ES-I3 (cell line): Measurements from ENCODE around the gene LGALS7.
"Not testable (repeated sequence)": the region's sequence is repeated elsewhere in the genome, so short reads cannot be mapped to it uniquely, and the experiment has no call there.

ENCODE experiments used
- H3K36me3 ChIP-seq: 2 replicates; pipeline ENCODE4 v1.6.1; 2013; ENCODE audit warnings: mild to moderate bottlenecking, low read length, control low read depth, moderate library complexity; ENCODE audit not compliant: insufficient read depth
- H3K4me1 ChIP-seq: 2 replicates; pipeline ENCODE4 v1.6.1; 2013; ENCODE audit warnings: mild to moderate bottlenecking, control low read depth, low read length; ENCODE audit not compliant: insufficient read depth
- H3K9ac ChIP-seq: 2 replicates; pipeline ENCODE4 v1.6.1; 2013; ENCODE audit warnings: low read depth, mild to moderate bottlenecking, low read length, moderate library complexity
- H3K9me3 ChIP-seq: 2 replicates; pipeline ENCODE4 v1.6.1; 2013; ENCODE audit warnings: mild to moderate bottlenecking, low read length, moderate library complexity; ENCODE audit not compliant: control insufficient read depth, insufficient read depth

Gene LGALS7

GRCh38 chr19:38773469-38774177, at the start of gene LGALS7:
Gene LGALS7 (minus strand): TSS chr19:38773517. CDS start chr19:38773492, 25 bp downstream.
- no peaks in the 10 kb centered on the region for H3K36me3 ChIP-seq
- H3K4me1 ChIP-seq = peaks cover 3% of the 10 kb centered on the region; the same call in 1 of the 2 replicates
- H3K9me3 ChIP-seq = no peaks in the 10 kb centered on the region
- H3K9ac ChIP-seq = no peak within 1 kb of the TSS

GRCh38 chr19:38821230-38821825, 48.0 kb upstream of the LGALS7 start:
- H3K4me1 ChIP-seq = peaks cover 15% of the 10 kb centered on the region
- H3K9ac ChIP-seq, H3K36me3 ChIP-seq, H3K9me3 ChIP-seq: not testable (repeated sequence)

GRCh38 chr19:38819231-38819920, 46.1 kb upstream of the LGALS7 start:
- no peak overlapping the region for H3K9ac ChIP-seq
- 0 out of 2 replicates have a peak, but pooled peaks cover 2% of the 10 kb centered on the region for H3K36me3 ChIP-seq
- H3K9me3 ChIP-seq = no peaks in the 10 kb centered on the region
- peaks cover 5% of the 10 kb centered on the region; the same call in 1 of the 2 replicates for H3K4me1 ChIP-seq

GRCh38 chr19:38817081-38817480, 43.8 kb upstream of the LGALS7 start:
- Histone ChIP-seq H3K4me1 (peaks cover 5% of the 10 kb centered on the region; the same call in 1 of the 2 replicates), H3K36me3 (0 out of 2 replicates have a peak, but pooled peaks cover 2% of the 10 kb centered on the region), H3K9me3 (no peaks in the 10 kb centered on the region), H3K9ac (no peak overlapping the region)

- no peak overlapping the region for H3K9ac ChIP-seq
- peaks cover 5% of the 10 kb centered on the region; the same call in 1 of the 2 replicates for H3K4me1 ChIP-seq
- 0 out of 2 replicates have a peak, but pooled peaks cover 2% of the 10 kb centered on the region for H3K36me3 ChIP-seq
- H3K9me3 ChIP-seq = no peaks in the 10 kb centered on the region
These were observed 42.9 kb upstream of the LGALS7 start for GRCh38 chr19:38816131-38816750.

GRCh38 chr19:38815059-38816001, 42.0 kb upstream of the LGALS7 start:
- no peaks in the 10 kb centered on the region for H3K9me3 ChIP-seq
- H3K4me1 ChIP-seq = peaks cover 5% of the 10 kb centered on the region; the same call in 1 of the 2 replicates
- no peaks in the 10 kb centered on the region for H3K36me3 ChIP-seq
- H3K9ac ChIP-seq = no peak overlapping the region

- H3K4me1 ChIP-seq, H3K9ac ChIP-seq, H3K9me3 ChIP-seq, H3K36me3 ChIP-seq: not testable (repeated sequence)
These were observed 40.6 kb upstream of the LGALS7 start for GRCh38 chr19:38813932-38814331.

- H3K36me3 ChIP-seq = no peaks in the 10 kb centered on the region
- no peak overlapping the region for H3K9ac ChIP-seq
- H3K9me3 ChIP-seq = no peaks in the 10 kb centered on the region
- H3K4me1 ChIP-seq = no peaks in the 10 kb centered on the region
These were observed 40.0 kb upstream of the LGALS7 start for GRCh38 chr19:38813323-38813722.

GRCh38 chr19:38812841-38813320, 39.6 kb upstream of the LGALS7 start, which contains the start of gene LGALS4:
Gene LGALS4 (minus strand): TSS chr19:38812945. CDS start chr19:38812886, 59 bp downstream.
- no peak within 1 kb of the TSS for H3K9ac ChIP-seq
- H3K36me3 ChIP-seq = no peaks in the 10 kb centered on the region
- H3K4me1 ChIP-seq = no peaks in the 10 kb centered on the region
- H3K9me3 ChIP-seq = no peaks in the 10 kb centered on the region

- no peak overlapping the region for H3K9ac ChIP-seq
- H3K9me3 ChIP-seq = no peaks in the 10 kb centered on the region
- no peaks in the 10 kb centered on the region for H3K36me3 ChIP-seq
- H3K4me1 ChIP-seq = no peaks in the 10 kb centered on the region
These were observed 38.9 kb upstream of the LGALS7 start for GRCh38 chr19:38812009-38812840.

- no peak overlapping the region for H3K9ac ChIP-seq
- no peaks in the 10 kb centered on the region for H3K36me3 ChIP-seq
- no peaks in the 10 kb centered on the region for H3K4me1 ChIP-seq
- H3K9me3 ChIP-seq = no peaks in the 10 kb centered on the region
These were observed 36.4 kb upstream of the LGALS7 start for GRCh38 chr19:38809592-38810252.

GRCh38 chr19:38808741-38809140, 35.4 kb upstream of the LGALS7 start:
- Histone ChIP-seq H3K9ac (no peak overlapping the region), H3K36me3 (no peaks in the 10 kb centered on the region), H3K9me3 (no peaks in the 10 kb centered on the region), H3K4me1 (no peaks in the 10 kb centered on the region)
